NT2/D1 (cell line): ENCODE results near the gene NRP1.

Source experiments
- SUZ12 ChIP-seq: IDR thresholded peaks from 2 replicates; pipeline ENCODE4 v1.6.1; 2011; ENCODE audit not compliant: insufficient read length, insufficient read depth; ENCODE audit errors: extremely low read depth
- YY1 ChIP-seq: IDR thresholded peaks from 2 replicates; pipeline ENCODE4 v1.6.1; 2011; ENCODE audit not compliant: insufficient read length, insufficient read depth
- ZNF274 ChIP-seq: IDR thresholded peaks from 2 replicates; pipeline ENCODE4 v1.6.1; 2011; ENCODE audit warnings: mild to moderate bottlenecking, low read depth, low read length

DNA sequence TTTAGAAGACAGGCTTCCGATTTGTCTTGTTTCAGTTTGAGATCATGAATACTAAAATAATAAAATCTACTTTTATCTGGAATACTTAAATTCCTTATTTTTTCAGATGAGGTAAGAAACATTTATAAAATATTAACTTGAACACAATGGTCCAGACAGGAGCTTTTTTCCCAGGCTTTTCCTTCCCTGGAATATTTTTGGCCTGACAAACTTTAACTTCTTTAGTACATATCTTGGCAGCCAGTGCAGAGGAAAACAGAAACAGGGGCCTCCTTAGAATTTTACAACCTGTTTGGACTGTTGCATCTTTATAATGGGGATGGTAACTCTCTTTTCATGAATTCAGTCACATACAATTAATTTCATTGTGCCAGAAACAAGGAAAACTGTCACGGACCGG is 41.4 kb downstream of the NRP1 start:
- TF ChIP-seq SUZ12 (no peak), ZNF274 (no peak), YY1 (no peak)
